Measurements from ENCODE around the gene COPZ1. TPM values are rescaled to one million over a fixed set of nuclear protein-coding genes. Genes with fewer than 3 reads are reported as not detected.

Gene COPZ1
- total RNA-seq, 1 donor from 2014 or later, result 130 TPM

- Mint-ChIP-seq H3K4me1 (ENCODE audit: unreplicated experiment) (no peaks in the 10 kb centered on the region), H3K36me3 (ENCODE audit: low read depth, unreplicated experiment) (peaks cover 27% of the 10 kb centered on the region), H3K27ac (ENCODE audit: unreplicated experiment) (no peak overlapping the region), H3K4me3 (ENCODE audit: unreplicated experiment) (no peak overlapping the region), H3K27me3 (ENCODE audit: unreplicated experiment) (peaks cover 1% of the 10 kb centered on the region), H3K9me3 (ENCODE audit: unreplicated experiment) (no peaks in the 10 kb centered on the region)
- TF ChIP-seq CTCF (IDR thresholded peaks at IDR 0.05; ENCODE audit: unreplicated experiment), result no peak
- no peak for DNase-seq (ENCODE audit: low spot score)
Observed at GRCh38 chr12:54338698-54339296, 13.9 kb downstream of the COPZ1 start.

- no peaks in the 10 kb centered on the region for H3K4me1 Mint-ChIP-seq (ENCODE audit: unreplicated experiment)
- H3K27ac Mint-ChIP-seq (ENCODE audit: unreplicated experiment), result no peak overlapping the region
- peaks cover 36% of the 10 kb centered on the region for H3K36me3 Mint-ChIP-seq (ENCODE audit: low read depth, unreplicated experiment)
- no peak overlapping the region for H3K4me3 Mint-ChIP-seq (ENCODE audit: unreplicated experiment)
- peaks cover 1% of the 10 kb centered on the region for H3K27me3 Mint-ChIP-seq (ENCODE audit: unreplicated experiment)
- no peak for DNase-seq (ENCODE audit: low spot score)
- TF ChIP-seq CTCF (IDR thresholded peaks at IDR 0.05; ENCODE audit: unreplicated experiment), result no peak
- no peaks in the 10 kb centered on the region for H3K9me3 Mint-ChIP-seq (ENCODE audit: unreplicated experiment)
Observed at GRCh38 chr12:54340846-54341245, 15.9 kb downstream of the COPZ1 start.

GRCh38 chr12:54341378-54342300 lies 16.7 kb downstream of the COPZ1 start:
- Mint-ChIP-seq H3K27me3 (ENCODE audit: unreplicated experiment) (peaks cover 1% of the 10 kb centered on the region), H3K4me3 (ENCODE audit: unreplicated experiment) (peak overlapping the region; percentile 4), H3K4me1 (ENCODE audit: unreplicated experiment) (no peaks in the 10 kb centered on the region), H3K9me3 (ENCODE audit: unreplicated experiment) (no peaks in the 10 kb centered on the region), H3K36me3 (ENCODE audit: low read depth, unreplicated experiment) (peaks cover 37% of the 10 kb centered on the region), H3K27ac (ENCODE audit: unreplicated experiment) (no peak overlapping the region)
- no peak for TF ChIP-seq CTCF (IDR thresholded peaks at IDR 0.05; ENCODE audit: unreplicated experiment)
- no peak for DNase-seq (ENCODE audit: low spot score)

- peaks cover 15% of the 10 kb centered on the region for H3K4me1 Mint-ChIP-seq (ENCODE audit: unreplicated experiment)
- H3K27ac Mint-ChIP-seq (ENCODE audit: unreplicated experiment), result no peak overlapping the region
- H3K36me3 Mint-ChIP-seq (ENCODE audit: low read depth, unreplicated experiment), result peaks cover 29% of the 10 kb centered on the region
- TF ChIP-seq CTCF (IDR thresholded peaks at IDR 0.05; ENCODE audit: unreplicated experiment), result no peak
- H3K4me3 Mint-ChIP-seq (ENCODE audit: unreplicated experiment), result no peak overlapping the region
- no peaks in the 10 kb centered on the region for H3K9me3 Mint-ChIP-seq (ENCODE audit: unreplicated experiment)
- no peak for DNase-seq (ENCODE audit: low spot score)
- peaks cover 4% of the 10 kb centered on the region for H3K27me3 Mint-ChIP-seq (ENCODE audit: unreplicated experiment)
Observed at GRCh38 chr12:54349036-54349435, 24.1 kb downstream of the COPZ1 start.

- Mint-ChIP-seq H3K9me3 (ENCODE audit: unreplicated experiment) (no peaks in the 10 kb centered on the region), H3K27ac (ENCODE audit: unreplicated experiment) (no peak overlapping the region), H3K36me3 (ENCODE audit: low read depth, unreplicated experiment) (peaks cover 27% of the 10 kb centered on the region), H3K27me3 (ENCODE audit: unreplicated experiment) (peaks cover 5% of the 10 kb centered on the region), H3K4me3 (ENCODE audit: unreplicated experiment) (peak overlapping the region; percentile 21), H3K4me1 (ENCODE audit: unreplicated experiment) (peaks cover 15% of the 10 kb centered on the region)
- TF ChIP-seq CTCF (IDR thresholded peaks at IDR 0.05; ENCODE audit: unreplicated experiment), result no peak
- no peak for DNase-seq (ENCODE audit: low spot score)
Observed at GRCh38 chr12:54349679-54350078, 24.7 kb downstream of the COPZ1 start.
